ENCODE measurements around the gene ZCCHC18.
"Not testable (repeated sequence)": the region's sequence is repeated elsewhere in the genome, so short reads cannot be mapped to it uniquely, and the experiment has no call there.

GRCh38 chrX:104062636-104063035 is 49.7 kb upstream of the ZCCHC18 start:
- TF ChIP-seq SUZ12 (IDR thresholded peaks at IDR 0.05; ENCODE audit: extremely low read depth, insufficient read depth, insufficient read length); YY1 (IDR thresholded peaks at IDR 0.05; ENCODE audit: insufficient read depth, insufficient read length): not testable (repeated sequence)
